CD4-positive, alpha-beta T cell treated with Interleukin-1 beta for 1 hour (primary cell): ENCODE measurements around the gene FLOT1.
A peak's percentile ranks its signal among the peaks of the same experiment; 100 is the strongest.
"Not testable (repeated sequence)": the region's sequence is repeated elsewhere in the genome, so short reads cannot be mapped to it uniquely, and the experiment has no call there.

Experiments used
- DNase-seq, 2 donors: peaks; one replicate each; pipeline ENCODE4 v3.0.0-alpha.2; 2020 to 2022

The FLOT1 gene

DNA sequence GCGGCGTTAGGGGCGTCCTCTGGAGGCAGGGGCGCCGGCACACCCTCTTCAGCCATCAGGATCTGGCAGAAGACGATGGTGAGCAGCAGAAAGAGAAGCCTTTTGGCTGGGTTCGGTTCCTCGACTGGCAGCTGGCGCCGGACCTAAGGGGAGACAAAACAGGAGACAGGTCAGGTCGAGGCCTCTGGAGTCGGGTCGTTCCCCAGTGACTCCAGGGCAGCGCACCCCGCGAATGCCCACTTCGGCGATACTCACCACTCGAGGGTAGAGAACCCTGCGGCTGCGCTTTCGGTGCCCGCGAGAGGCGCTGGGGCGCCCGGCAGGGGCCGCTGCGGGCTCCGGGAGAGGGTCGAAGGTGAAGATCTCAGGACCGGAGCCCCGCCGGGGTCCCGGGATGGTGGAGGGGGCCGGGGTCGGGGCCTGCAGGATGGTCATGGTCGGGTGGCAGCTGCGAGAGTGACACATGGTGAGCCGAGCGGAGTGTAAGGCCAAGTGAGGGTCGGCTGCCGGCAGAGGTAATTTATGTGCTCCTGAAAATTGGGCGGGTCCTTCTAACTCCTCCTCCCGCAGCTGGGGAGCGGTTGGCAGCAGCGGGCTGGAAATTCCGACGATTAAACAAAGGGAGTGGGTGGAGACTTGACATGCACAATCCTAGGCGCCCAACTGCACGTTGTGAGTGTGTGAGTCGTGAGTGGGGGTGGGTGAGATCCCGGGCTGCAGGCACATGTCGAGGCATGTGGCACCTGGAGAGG, 1.7 kb upstream of the FLOT1 start, which contains the start of gene IER3:
Gene IER3, minus strand, starts transcription at position 494 of the 752 bp plus-strand sequence. Its CDS starts 29 bp downstream, at position 465.
- peak; percentile 83 to 85 for DNase-seq

- peak; percentile 28 to 44 for DNase-seq
Observed at GRCh38 chr6:30743099-30744053, 889 bp upstream of the FLOT1 start.

- no peak for DNase-seq
Observed at GRCh38 chr6:30741789-30742315, 635 bp downstream of the FLOT1 start.

DNA sequence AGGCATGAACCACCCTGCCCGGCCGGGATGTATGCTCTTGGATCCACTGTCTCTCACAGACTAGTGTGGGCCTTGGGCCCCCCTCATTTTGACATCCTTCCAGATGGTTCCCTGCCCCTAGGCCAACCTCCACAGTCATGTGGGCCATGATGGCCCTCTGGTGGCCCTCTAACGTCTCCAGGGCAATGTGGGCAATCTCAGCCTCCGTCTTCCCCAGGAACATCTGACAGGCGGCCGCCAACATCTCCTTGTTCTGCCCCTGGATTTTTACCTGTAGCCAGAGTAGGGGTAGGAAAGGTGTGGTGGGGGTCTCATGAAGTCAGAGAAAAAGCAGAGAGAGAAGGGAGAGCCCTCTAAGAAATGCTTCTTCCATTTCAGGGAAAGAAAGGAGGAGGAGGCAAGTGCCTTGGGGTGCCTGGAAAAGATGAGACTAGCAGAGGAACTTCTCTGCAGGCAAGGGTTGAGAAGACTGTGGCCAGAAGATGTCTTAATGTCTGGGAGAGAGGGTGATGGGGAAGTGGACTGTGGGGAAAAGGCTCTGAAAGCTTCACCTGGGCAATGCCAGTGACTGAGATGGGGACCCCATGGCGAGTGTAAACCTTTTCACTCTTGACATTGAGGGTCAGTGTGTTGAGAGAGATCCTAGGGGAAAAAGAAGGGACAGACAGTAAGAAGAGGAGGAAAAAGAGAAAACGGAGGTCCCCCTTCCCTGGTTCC, 1.3 kb downstream of the FLOT1 start:
- DNase-seq: no peak

DNA sequence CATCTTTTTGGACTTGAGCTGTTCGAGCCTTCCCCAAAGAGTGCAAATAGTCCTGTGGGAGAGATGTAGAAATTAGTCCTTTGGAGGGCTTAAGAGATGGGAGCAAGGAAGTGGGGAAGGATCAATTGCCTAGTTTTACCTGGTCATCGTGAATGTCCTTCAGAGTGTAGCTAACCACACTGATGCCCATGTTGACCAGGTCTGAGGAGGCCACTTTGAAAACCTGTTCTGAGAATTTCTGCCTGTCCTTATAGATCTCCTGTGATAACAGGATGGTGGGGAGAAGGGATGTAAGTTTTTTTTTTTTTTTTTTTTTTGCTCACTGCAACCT, 2.0 kb downstream of the FLOT1 start:
- DNase-seq: no peak

GRCh38 chr6:30738532-30738931, 4.0 kb downstream of the FLOT1 start:
- DNase-seq: no peak

DNA sequence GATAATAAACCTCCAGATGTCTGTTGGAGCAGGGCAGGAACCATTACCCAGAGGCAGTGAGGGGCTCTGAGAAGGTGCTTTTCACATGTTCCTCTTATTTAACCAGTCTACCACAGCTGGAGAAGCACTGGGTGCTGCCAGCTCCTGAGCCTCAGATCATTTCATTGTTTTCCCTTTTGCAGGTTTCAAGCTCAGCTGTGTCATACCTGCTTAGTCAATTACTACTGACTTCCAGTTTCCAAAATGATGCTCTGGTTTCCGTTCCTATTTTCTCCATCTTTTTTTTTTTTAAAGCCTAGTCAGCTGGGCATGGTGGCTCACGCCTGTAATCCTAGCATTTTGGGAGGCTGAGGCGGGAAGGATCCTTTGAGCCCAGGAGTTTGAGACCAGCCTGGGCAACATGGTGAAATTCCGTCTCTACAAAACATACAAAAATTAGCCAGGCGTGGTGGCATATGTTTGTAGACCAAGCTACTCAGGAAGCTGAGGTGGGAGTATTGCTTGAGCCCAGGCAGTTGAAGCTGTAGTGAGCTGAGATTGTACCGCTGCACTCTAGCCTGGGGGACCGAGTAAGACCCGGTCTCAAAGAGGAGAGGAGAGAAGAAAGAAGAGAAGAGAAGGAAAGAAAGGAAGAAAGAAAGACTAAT, 6.7 kb downstream of the FLOT1 start:
- DNase-seq: no peak

- no peak for DNase-seq
Observed at GRCh38 chr6:30732237-30732943, 10.1 kb downstream of the FLOT1 start.

DNA sequence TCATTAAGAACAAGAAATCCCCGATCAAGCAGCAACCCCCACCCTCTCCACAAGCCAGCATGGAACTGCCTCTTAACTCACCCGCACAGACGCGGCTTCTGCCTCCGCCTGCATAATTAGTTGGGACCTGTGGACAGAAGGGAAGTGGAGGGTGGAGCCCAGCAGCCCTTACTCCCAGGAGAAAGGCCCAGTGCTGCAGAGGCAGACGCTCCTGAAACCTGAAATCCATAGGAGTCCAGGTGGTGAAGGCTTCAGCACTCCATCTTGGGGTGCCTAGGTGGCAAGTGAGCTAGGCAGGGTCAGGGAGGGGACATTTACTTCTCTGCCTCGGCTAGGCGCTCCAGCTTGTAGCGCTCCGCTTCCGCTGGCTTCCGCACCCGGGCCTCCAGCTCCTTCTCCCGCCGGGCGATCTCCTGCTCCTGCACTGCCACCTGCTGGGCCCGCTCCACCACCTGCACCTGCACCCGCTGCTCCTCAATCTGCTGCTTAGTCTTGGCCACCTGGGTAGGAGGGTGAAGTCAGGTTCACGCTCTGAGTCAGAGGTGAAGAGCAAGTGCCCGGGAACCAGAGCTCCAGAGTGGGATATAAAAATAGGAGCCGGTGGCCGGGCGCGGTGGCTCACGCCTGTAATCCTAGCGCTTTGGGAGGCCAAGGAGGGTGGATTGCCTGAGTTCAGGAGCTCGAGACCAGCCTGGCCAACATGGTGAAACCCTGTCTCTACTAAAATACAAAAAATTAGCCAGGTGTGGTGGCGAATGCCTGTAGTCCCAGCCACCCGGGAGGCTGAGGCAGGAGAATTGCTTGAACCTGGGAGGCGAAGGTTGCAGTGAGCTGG, 11.7 kb downstream of the FLOT1 start:
- peak; percentile 86 for DNase-seq

- DNase-seq: no peak
Observed at GRCh38 chr6:30727920-30728553, 14.4 kb downstream of the FLOT1 start.

DNA sequence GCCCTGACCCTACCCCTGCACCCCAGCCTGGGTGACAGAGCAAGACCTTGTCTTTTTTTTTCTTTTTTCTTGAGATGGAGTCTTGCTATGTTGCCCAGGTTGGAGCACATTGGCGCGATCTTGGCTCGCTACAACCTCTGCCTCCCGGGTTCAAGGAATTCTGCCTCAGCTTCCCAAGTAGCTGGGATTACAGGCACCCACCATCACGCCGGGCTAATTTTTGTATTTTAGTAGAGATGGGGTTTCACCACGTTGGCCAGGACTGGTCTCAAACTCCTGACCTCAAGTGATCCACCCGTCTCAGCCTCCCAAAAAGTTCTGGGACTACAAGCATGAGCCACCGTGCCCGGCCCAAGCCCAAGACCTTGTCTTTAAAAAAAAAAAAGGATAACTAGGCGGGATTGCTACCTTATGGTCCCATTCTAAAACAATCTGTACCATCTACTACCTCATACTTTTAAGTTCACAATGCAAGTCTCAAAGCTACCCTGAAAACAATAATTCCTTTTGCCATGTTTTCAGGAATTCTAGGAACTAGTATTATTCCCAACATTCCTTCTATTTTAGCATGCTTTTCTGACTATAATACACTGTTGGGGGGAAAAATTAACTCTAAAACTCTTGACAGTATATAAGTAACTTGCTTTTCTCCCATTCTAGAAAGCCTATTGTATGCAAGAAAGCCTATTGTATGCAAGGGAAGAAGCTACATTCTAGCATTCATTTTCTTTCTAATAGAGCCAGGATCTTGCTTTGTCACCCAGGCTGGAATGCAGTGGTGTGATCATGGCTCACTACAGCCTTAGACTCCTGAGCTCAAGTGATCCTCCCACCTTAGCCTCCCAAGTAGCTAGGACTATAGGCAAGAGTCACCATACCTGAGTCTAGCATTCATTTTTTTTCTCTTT, 15.7 kb downstream of the FLOT1 start:
- no peak for DNase-seq

DNA sequence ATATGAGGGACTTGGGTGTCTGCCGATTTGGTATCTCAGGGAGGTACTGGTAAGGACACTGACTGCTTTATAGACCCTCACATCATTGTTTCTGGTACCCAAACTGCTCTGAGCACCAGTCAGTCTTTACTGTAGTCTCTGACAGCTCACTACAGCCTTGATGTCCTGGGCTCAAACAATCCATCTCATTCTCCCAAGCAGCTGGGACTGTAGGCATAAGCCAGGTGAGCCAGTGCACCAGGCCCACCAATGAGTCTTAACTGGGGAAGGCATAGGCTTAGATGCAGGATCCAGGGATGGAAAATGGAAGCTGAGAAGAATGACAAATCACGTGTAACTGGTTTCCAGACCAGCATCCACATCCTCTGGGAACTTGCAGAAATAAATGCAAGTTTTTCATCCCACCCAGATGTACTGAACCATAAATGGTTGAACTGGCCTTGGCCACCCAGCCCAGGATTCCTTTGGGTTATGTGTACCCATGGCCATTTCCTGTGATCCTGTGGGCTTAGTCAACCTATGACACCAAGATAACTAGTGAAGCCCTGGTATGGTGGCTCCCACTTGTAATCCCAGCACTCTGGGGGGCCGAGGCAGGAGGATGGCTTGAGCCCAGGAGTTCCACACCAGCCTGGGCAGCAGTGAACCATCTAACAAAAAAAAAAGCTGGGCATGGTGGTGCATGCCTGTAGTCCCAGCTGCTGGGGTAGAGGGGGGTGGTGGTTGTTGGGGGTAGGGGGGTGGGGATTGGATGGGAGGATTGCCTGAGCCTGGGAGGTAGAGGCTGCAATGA, 16.6 kb downstream of the FLOT1 start:
- no peak for DNase-seq

- DNase-seq: no peak
Observed at GRCh38 chr6:30724906-30725667, 17.4 kb downstream of the FLOT1 start.

DNA sequence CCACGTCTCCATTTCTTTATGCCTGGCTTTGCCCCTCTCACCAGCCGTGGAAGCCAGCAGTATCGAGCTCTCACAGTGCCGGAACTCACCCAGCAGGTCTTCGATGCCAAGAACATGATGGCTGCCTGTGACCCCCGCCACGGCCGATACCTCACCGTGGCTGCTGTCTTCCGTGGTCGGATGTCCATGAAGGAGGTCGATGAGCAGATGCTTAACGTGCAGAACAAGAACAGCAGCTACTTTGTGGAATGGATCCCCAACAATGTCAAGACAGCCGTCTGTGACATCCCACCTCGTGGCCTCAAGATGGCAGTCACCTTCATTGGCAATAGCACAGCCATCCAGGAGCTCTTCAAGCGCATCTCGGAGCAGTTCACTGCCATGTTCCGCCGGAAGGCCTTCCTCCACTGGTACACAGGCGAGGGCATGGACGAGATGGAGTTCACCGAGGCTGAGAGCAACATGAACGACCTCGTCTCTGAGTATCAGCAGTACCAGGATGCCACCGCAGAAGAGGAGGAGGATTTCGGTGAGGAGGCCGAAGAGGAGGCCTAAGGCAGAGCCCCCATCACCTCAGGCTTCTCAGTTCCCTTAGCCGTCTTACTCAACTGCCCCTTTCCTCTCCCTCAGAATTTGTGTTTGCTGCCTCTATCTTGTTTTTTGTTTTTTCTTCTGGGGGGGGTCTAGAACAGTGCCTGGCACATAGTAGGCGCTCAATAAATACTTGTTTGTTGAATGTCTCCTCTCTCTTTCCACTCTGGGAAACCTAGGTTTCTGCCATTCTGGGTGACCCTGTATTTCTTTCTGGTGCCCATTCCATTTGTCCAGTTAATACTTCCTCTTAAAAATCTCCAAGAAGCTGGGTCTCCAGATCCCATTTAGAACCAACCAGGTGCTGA, 18.4 kb downstream of the FLOT1 start:
- DNase-seq: peak in 1 of 2 donors; percentile 15

DNA sequence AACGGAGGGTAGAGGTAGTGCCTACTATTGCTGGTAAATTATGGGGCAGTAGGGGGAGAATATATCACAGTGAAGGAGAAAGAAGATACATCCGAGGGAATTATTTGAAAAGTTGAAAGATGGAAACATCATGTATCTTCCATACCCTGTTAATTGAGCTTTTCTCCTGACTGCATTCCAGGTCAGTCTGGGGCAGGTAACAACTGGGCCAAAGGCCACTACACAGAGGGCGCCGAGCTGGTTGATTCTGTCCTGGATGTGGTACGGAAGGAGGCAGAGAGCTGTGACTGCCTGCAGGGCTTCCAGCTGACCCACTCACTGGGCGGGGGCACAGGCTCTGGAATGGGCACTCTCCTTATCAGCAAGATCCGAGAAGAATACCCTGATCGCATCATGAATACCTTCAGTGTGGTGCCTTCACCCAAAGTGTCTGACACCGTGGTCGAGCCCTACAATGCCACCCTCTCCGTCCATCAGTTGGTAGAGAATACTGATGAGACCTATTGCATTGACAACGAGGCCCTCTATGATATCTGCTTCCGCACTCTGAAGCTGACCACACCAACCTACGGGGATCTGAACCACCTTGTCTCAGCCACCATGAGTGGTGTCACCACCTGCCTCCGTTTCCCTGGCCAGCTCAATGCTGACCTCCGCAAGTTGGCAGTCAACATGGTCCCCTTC, 19.2 kb downstream of the FLOT1 start:
- not testable (repeated sequence) for DNase-seq
